Heart left ventricle (tissue), 11 donors: ENCODE data around the gene RBM34. TPM values are rescaled to one million over a fixed set of nuclear protein-coding genes. Genes with fewer than 3 reads are reported as not detected.

ENCODE experiments used
- microRNA-seq, 4 donors: library from miRNA; unstranded; fragments of <30 nt; microRNA quantifications; one replicate each; pipeline versions ENCODE4 to v1.2.0, GENCODE V29; 2017 to 2020
- polyA plus RNA-seq, 2 donors: library from polyadenylated mRNA; stranded (reverse); fragments of 200-250 nt; gene quantifications; one replicate each; pipeline ENCODE4 v1.2.3, GENCODE V29; 2013
- total RNA-seq, 9 donors: library from RNA; depleted of rRNA in 2 of 9; stranded (reverse); fragments of >200 nt in 2 of 9; fragmentation: NEBNext Ultra II Directional in 3 of 9; extraction: Animal tissue kit (Norgen Biotek cat#: 25700) in 3 of 9; gene quantifications; one replicate each; pipeline versions ENCODE4 v1.1.0 to v1.2.4, GENCODE V29; 2016 to 2023
- donor health status: ischemic (EF 13 %, LVEDD 7.1; RV severe dilation, severe dysfunction).
- donor health status: healthy with polysubstance abuse.
- donor health status: DM: no; HTN: yes; CAD: no.
- donor health status: DM: no; HTN: no; CAD: no.
- donor health status: ischemic (EF 25% LVEDD 5.7; RV mildly dilated, moderate dysfunction).
- donor health status: healthy.
- donor health status: DM: yes; HTN: yes; CAD: no.
- donor health status: PGD.
- donor health status: nonischemic (EF 23%, LVEDD 6.1; RV moderate dilation, normal function).

The RBM34 gene
- total and polyA plus RNA-seq, 11 donors, result 34.2 to 97.8 (median 49.6) TPM

Small RNA genes within 50 kb of the gene (microRNA-seq; reads per million reads assigned to microRNA genes)
- 0 to 0.32 (median 0) reads per million in 4 donors for gene MIR4753

Other genes with a start within 250 kb of the RBM34 start
- gene TOMM20, start 32.4 kb downstream of the RBM34 start, total RNA-seq, result 100 to 1,000 TPM in 1 of 9 donors, 10 to 100 TPM in 8; 56.7 to 100 (median 83.3) TPM
- gene TOMM20, start 32.4 kb downstream of the RBM34 start, polyA plus RNA-seq, result 10 to 100 TPM; 43.0 to 80.9 TPM
- 10 to 100 TPM; 12.4 to 20.4 (median 15.3) TPM for gene ARID4B, start 166.9 kb upstream of the RBM34 start, total RNA-seq
- gene ARID4B, start 166.9 kb upstream of the RBM34 start, polyA plus RNA-seq, result 10 to 100 TPM; 12.8 to 18.4 TPM
- gene GGPS1, start 167.3 kb upstream of the RBM34 start, total RNA-seq, result 10 to 100 TPM; 16.4 to 40.2 (median 30.0) TPM
- gene GGPS1, start 167.3 kb upstream of the RBM34 start, polyA plus RNA-seq, result 10 to 100 TPM; 22.1 to 29.7 TPM
- gene TBCE, start 206.2 kb upstream of the RBM34 start, total RNA-seq, result 10 to 100 TPM; 15.2 to 23.2 (median 18.0) TPM
- gene TBCE, start 206.2 kb upstream of the RBM34 start, polyA plus RNA-seq, result 10 to 100 TPM; 22.3 to 39.5 TPM